Cortex of kidney (tissue), 1 donor: ENCODE measurements around the gene KCNIP1.

Experiments used
- DNase-seq: peaks from one replicate; lab custom pipeline; 2025; lab: John Stamatoyannopoulos, UW

Gene KCNIP1

DNA sequence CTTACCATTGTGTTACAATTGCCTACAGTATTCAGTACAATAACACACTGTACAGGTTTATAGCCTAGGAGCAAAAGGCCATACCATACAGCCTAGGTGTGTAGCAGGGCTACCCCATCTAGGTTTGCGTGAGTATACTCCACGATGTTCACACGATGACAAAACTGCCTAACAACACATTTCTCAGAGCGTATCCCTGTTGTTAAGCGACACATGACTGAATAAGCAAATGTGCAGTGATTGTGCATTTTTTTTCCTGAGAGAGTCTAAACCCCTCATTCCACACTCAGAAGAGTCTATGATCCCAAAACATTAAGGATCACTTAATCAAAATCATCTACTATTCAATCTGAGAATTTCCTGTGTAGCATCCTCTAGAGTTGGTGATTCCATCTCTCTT, 211.3 kb downstream of the KCNIP1 start:
- DNase-seq: no peak

DNA sequence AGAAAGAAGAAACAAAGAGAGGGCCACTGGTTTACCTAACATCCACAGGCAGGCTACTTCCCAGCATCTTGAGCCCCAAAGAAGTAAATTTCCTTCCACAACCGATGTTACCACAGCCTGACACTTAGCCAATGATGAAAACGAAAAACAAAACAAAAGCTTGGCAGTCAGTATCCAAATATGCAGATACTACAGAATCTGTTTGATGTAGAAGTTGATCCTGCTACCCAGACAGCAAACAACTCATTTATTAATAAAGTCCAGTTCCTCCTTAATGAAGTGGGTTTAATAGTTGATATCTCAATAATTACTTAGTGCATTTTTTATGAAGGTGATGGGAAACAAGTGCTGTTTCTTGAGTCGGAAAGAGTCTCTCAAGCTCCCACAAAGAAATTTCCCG, 212.6 kb downstream of the KCNIP1 start:
- DNase-seq: no peak

DNA sequence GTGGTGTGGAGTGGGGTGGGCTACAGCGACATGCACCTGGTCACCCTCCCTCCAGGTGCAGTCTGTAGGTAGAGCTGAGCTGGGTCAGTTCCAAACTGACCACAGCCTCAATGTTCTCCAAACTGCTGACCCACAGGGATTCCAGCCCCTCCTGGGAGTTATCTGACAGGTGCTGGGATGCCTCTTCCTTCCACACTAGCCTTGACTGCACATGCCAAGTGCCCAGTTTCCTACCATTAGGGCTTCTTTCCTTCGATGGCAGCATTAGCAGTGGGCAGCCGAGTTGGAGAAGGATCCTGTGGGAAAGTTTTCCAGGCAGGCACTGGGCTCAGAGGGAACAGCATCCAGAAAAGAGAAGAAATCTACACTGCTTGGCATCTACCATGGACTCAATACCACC, 215.7 kb downstream of the KCNIP1 start:
- DNase-seq: no peak

GRCh38 chr5:170720179-170720578, 216.4 kb downstream of the KCNIP1 start:
- DNase-seq: no peak

DNA sequence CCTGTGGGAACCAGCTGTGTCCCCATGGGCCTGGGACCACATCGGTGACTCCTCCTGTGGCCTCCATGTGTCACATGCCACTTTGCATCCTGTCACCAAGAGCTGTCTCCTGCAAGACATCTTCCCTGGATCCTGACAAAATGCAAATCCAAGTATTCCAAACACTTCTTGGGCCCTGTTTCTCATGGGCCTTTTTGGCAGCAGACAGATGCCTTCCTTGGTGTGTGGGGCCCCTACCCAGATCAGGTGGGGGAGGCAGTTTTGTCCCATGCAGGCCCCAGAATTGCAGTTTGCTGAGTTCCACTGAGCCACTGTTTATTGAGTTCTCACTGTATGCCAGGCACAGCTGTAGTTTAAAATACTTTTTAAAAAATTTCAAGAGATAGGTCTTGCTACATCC, 217.2 kb downstream of the KCNIP1 start:
- DNase-seq: no peak

- DNase-seq: no peak
These were observed 217.9 kb downstream of the KCNIP1 start for GRCh38 chr5:170721681-170722080.

GRCh38 chr5:170722316-170722715, 218.5 kb downstream of the KCNIP1 start:
- DNase-seq: no peak

DNA sequence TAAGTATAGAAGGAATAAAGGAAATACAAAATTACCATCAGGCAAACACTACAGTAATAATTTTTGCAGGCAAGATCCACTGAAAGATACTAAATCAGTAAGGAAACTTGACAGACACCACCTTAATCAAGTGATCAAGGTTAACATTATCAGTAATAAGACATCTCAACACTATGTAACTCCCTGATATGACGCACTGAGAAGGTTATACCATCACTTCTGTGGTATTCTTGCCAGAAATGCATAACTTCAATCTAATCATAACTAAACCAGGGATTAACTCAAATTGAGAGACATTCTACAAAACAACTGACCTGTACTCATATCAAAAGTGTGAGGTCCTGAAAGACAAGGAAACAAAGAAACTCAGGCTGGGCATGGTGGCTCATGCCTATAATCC, 227.2 kb downstream of the KCNIP1 start:
- DNase-seq: no peak

DNA sequence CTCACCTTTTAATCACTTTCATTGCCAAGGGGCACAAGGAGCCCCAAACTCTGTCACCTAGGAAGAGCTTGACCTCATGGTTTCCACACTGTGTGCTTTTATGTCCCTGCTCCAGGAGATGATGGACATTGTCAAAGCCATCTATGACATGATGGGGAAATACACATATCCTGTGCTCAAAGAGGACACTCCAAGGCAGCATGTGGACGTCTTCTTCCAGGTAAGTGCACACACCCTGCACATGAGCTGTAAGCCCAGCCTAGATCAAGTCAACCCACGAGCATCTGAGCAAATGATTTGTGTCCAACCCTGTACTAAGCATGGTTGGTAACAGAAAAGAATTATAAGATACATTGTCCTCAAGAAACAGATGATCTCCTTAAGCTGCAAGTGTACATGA, 228.9 kb downstream of the KCNIP1 start:
- no peak for DNase-seq

DNA sequence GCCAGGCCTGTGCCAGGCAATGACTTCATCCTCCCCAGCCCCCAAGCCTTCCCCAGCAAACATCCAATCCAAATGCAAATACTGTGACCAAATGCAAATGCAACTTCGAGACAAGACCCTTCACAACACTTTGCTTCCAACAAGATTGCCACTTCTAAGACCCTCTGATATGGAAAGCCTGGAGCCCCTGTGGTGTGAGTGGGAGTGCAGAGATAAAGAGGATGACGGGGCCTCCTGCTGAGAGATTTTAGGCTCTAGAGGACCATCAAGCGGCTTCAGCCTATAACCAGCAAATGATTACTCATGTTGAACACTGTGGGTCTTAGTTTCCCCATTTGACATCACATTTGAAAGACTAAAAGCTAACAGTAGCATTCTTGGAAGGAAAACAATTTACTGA, 233.1 kb downstream of the KCNIP1 start:
- no peak for DNase-seq

DNA sequence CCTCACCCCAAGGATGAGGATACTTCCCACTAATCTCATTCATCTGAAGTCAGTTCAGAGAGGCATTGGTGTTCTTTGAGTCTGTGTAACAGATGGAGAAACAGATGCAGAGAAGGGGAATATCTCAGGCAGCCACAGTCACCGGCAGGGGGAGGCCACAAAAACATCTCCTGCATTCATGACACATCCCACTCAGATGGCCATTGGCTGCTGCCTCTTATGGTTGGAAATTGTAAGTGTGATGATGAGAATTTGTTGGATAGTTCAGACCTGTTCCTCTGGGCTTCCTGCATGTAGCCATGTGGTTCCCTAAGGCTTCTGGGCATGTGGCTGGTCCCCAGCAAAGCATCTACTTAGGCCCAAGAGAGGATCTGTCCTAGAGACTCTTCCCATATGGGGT, 233.8 kb downstream of the KCNIP1 start:
- no peak for DNase-seq

GRCh38 chr5:170738840-170739239, 235.0 kb downstream of the KCNIP1 start:
- no peak for DNase-seq

- DNase-seq: no peak
These were observed 235.6 kb downstream of the KCNIP1 start for GRCh38 chr5:170739446-170739845.

- no peak for DNase-seq
These were observed 236.9 kb downstream of the KCNIP1 start for GRCh38 chr5:170740551-170741205.

- no peak for DNase-seq
These were observed 238.0 kb downstream of the KCNIP1 start for GRCh38 chr5:170741801-170742200.

- DNase-seq: no peak
These were observed 240.0 kb downstream of the KCNIP1 start for GRCh38 chr5:170743876-170744212.

- DNase-seq: no peak
These were observed 241.8 kb downstream of the KCNIP1 start for GRCh38 chr5:170745481-170746071.

DNA sequence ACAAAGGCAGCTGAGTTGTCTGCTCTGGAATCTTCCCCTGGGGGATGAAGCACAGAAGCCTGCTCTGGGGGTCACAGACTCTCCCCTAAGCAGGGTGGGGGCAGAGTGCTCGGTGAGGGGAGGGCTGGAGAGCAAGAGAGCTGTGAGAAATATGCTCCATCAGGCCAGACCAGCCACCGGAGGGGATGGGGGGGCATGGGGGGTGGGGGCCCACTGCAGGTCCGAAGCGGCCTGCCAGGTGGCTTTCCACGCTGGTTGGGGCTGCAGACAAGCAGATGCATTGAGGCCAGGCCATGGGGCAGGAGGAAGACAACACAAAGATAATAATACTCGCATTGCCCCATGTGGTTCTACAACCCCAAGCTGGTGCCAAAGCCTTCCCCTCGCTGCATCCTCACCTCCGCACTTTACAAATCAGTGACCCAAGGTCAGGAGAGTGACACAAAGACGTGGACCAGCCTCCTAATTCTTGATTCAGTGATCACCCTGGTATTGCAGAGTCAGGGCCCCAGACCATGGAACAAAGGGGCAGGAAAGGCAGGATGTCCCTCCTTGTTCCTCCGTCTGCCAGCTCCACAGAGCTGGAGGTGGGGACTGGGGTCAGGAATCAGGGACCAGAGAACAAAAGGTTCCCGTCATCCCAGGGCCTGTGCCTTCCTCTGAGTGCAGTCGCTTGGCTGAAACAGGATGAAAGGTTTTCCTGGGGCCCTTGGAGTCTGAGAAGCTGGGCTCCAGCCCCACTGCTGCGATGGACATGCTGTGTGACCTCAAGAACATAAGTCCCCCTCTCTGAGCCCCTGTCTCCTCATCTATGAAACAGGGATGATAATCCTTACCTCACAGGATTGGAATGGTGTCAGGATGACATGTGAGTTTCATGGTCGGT, 242.5 kb downstream of the KCNIP1 start:
- no peak for DNase-seq

DNA sequence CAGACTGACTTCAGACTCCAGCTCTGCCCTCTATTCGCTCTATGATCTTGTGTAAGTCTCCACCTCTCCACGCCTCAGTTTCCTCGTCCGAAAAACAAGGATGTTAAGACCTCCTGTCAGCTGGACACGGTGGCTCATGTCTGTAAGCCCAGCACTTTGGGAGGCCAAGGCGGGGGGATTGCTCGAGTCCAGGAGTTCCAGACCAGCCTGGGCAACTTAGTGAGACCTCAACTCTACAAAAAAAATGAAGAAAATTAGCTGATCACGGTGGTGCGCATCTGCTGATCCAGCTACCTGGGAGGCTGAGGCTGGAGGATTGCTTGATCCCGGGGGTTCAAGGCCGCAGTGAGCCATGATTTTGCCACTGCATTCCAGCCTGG, 243.1 kb downstream of the KCNIP1 start:
- no peak for DNase-seq

DNA sequence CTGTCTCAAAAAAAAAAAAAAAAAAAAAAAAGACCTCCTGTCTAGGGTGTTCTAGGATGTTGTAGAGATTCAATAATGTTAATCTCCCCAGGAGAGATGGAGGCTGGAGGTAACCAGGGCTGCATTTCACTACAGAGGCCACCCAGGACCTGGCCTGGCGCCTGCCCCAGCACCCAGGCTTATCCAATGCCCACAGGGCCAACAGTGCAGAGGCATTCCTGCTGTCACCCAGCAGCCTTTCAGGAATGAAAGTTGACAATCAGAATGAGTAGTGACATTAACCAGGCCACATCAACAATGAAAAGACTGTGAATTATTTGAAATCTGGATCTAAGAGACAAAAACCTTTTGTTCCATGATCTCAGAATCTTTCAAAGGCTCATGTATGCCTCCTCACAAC, 243.5 kb downstream of the KCNIP1 start:
- no peak for DNase-seq

GRCh38 chr5:170747851-170748250, 244.0 kb downstream of the KCNIP1 start:
- DNase-seq: no peak

DNA sequence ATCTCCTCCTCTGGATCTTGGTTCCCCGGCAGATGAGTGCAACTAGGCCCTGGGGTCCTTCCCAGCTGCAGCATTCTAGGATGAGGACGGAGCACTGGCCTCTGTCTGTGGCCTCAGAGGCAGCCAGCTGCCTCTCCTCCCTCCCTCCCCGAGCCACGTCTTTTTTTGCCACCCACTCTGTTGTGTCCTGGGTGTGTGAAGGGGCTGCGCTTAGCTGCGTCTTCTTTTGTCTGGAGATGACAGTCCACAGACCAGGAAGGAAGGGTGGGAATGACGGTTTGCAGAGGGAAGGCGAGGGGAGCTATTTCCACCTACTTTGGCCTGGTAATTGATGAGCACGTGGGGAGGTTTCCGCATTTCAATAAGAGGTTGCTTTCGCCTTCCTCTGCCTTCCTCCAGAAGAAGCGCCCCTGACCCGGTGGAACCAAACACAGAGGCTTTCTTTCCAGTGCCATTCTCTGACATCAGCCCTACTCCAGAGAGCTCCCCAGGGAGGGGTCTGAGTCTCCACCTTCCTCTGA, 245.2 kb downstream of the KCNIP1 start:
- DNase-seq: no peak

GRCh38 chr5:170749911-170750431, 246.2 kb downstream of the KCNIP1 start:
- no peak for DNase-seq
